K562 (cell line): Measurements from ENCODE around the gene ACTN4. TPM values are rescaled to one million over a fixed set of nuclear protein-coding genes. Genes with fewer than 3 reads are reported as not detected.

Experiments used
- CC2D1A ChIP-seq: fragments of 450-650 bp; IDR thresholded peaks from 2 replicates; pipeline ENCODE4 v1.6.1; 2017; ENCODE audit warnings: mild to moderate bottlenecking
- FIP1L1 ChIP-seq: fragments of 200-400 bp; formaldehyde crosslinking; IDR thresholded peaks from 2 replicates; pipeline ENCODE4 v1.6.1; 2018; ENCODE audit warnings: mild to moderate bottlenecking, low read depth, low read length; ENCODE audit not compliant: poor library complexity, severe bottlenecking
- HNRNPLL ChIP-seq: fragments of 200-400 bp; formaldehyde crosslinking; IDR thresholded peaks from 2 replicates; pipeline ENCODE4 v1.6.1; 2017; ENCODE audit warnings: low read length, low read depth, mild to moderate bottlenecking; ENCODE audit not compliant: poor library complexity, severe bottlenecking
- KAT7 ChIP-seq: sonication (generic); formaldehyde crosslinking; IDR thresholded peaks from 2 replicates; pipeline ENCODE4 v1.8.0; 2022; ENCODE audit warnings: missing genetic modification reagents, mild to moderate bottlenecking, borderline replicate concordance
- RFX1 ChIP-seq: fragments of 450-650 bp; IDR thresholded peaks from 2 replicates; pipeline ENCODE4 v1.6.1; 2016; ENCODE audit warnings: mild to moderate bottlenecking, moderate library complexity
- SMAD2 ChIP-seq: fragments of 150-350 bp; IDR thresholded peaks from 2 replicates; pipeline ENCODE4 v1.6.1; 2014; ENCODE audit warnings: low read depth, mild to moderate bottlenecking, low read length
- SP2 ChIP-seq: IDR thresholded peaks from 2 replicates; pipeline ENCODE4 v1.6.1; 2011; ENCODE audit warnings: mild to moderate bottlenecking, low read depth, low read length, moderate library complexity; ENCODE audit not compliant: poor library complexity, severe bottlenecking; ENCODE audit errors: extremely low read depth
- TCFL5 ChIP-seq: fragments of 250-450 bp; sonication (Bioruptor Pico); conservative IDR thresholded peaks from 2 replicates; pipeline ENCODE4 v1.6.1; 2021; ENCODE audit warnings: mild to moderate bottlenecking, moderate library complexity, matching md5 sums
- TRIM24 ChIP-seq, 2 experiments: fragments of 450-650 bp; IDR thresholded peaks; 2 replicates each; pipeline ENCODE4 v1.6.1; 2016
- ZC3H4 ChIP-seq: sonication (generic); formaldehyde crosslinking; IDR thresholded peaks from 2 replicates; pipeline ENCODE4 v1.9.0; 2021; ENCODE audit warnings: missing genetic modification reagents, borderline replicate concordance
- ZNF699 ChIP-seq: fragments of 250-450 bp; sonication (Bioruptor Pico); IDR thresholded peaks from 2 replicates; pipeline ENCODE4 v1.8.0; 2021; ENCODE audit warnings: mild to moderate bottlenecking, moderate library complexity; ENCODE audit not compliant: insufficient replicate concordance
- ZNF717 ChIP-seq: fragments of 250-450 bp; sonication (Bioruptor Pico); IDR thresholded peaks from 2 replicates; pipeline ENCODE4 v1.5.0; 2021
- polyA plus RNA-seq, 8 experiments: library from polyadenylated mRNA; depleted of rRNA in 4 of 8; stranded (reverse) in 5 of 8; unstranded in 3 of 8; fragments of >200 nt; fragmentation: Nextera tagmentation in 2 of 8; fragmentation: Illumina TruSeq in 1 of 8; extraction: Ambion mirVana in 2 of 8; extraction: Trizol in 1 of 8; gene quantifications; 2 replicates each; pipeline versions ENCODE4 v1.2.1 to v1.2.3, GENCODE V29; 2011 to 2014; ENCODE audit warnings: inconsistent platforms in 1 of 8, missing spikeins in 1 of 8
- total RNA-seq, 7 experiments: library from RNA; depleted of rRNA in 6 of 7; stranded (reverse); fragments of >200 nt in 6 of 7; fragmentation: Illumina TruSeq in 2 of 7; extraction: Trizol in 2 of 7; gene quantifications; 2 replicates each; pipeline versions ENCODE4 v1.2.1 to v1.2.3, GENCODE V29; 2011 to 2021; ENCODE audit warnings: low replicate concordance in 1 of 7
- TF ChIP-seq, protein P1 (sequence below): fragments of 250-450 bp; sonication (Bioruptor Pico); IDR thresholded peaks from 2 replicates; pipeline ENCODE4 v1.5.0; 2022; ENCODE audit warnings: mild to moderate bottlenecking
- TF ChIP-seq, protein P2 (sequence below): fragments of 450-650 bp; IDR thresholded peaks from 2 replicates; pipeline ENCODE4 v1.6.1; 2017; ENCODE audit warnings: antibody characterized with exemption, mild to moderate bottlenecking
- TF ChIP-seq, protein P3 (sequence below), 3 experiments: IDR thresholded peaks in 2 of 3; conservative IDR thresholded peaks in 1 of 3; 2 replicates each; pipeline ENCODE4 v1.5.1; 2011 to 2012; ENCODE audit warnings: low read length in 3 of 3, mild to moderate bottlenecking in 3 of 3, control low read depth in 2 of 3, improper control_type of control experiment in 1 of 3, inconsistent platforms in 1 of 3, low read depth in 1 of 3, mixed read lengths in 1 of 3, moderate library complexity in 1 of 3; ENCODE audit not compliant: insufficient read depth in 2 of 3
- TF ChIP-seq, protein P4 (sequence below): sonication (generic); formaldehyde crosslinking; IDR thresholded peaks from 2 replicates; pipeline ENCODE4 v1.8.0; 2022; ENCODE audit warnings: missing genetic modification reagents, mild to moderate bottlenecking, borderline replicate concordance

Gene ACTN4
- total and polyA plus RNA-seq, 9 of the 15 experiments (the other 6 are each of a cell fraction or from before 2014, with no cell fraction given), result 3.1 to 385 (median 125) TPM

DNA sequence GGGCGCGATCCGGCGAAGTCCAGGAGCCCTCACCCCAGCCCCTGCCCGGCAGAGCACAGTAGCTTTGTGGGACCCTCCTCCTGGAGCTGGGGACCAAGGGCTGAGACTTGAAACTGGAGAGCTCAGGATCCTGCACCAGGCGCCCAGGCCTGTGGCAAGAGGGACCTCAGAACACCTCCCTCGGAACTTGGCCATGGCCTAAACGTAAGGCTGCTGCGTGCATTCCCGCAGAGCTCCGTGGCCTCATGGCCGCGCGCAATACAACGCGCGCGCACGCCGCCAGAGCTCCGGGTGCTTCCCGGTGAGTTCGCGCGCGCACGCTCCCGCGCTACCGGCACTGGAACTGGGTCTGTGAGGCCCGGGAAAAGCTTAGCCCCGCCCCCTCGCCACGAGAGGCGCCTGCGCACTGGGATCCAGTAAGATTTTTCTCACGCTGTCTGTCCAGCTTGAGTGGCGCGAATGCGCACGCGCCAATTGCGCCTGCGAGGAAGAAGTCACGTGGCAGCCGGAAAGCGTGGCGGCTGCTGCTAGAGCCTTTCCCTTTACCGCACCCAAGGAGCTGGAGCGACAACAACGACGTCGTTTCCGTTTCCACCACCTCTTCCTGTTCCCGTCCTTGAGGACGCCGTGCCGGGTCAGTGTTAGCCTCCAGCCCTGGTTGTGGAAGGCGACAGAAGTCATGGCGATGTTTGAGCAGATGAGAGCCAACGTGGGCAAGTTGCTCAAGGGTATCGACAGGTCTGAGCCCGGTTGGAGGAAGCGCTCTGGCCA is 28.7 kb upstream of the ACTN4 start, which contains the start of gene EIF3K (continued):
- TF ChIP-seq, protein P1, sequence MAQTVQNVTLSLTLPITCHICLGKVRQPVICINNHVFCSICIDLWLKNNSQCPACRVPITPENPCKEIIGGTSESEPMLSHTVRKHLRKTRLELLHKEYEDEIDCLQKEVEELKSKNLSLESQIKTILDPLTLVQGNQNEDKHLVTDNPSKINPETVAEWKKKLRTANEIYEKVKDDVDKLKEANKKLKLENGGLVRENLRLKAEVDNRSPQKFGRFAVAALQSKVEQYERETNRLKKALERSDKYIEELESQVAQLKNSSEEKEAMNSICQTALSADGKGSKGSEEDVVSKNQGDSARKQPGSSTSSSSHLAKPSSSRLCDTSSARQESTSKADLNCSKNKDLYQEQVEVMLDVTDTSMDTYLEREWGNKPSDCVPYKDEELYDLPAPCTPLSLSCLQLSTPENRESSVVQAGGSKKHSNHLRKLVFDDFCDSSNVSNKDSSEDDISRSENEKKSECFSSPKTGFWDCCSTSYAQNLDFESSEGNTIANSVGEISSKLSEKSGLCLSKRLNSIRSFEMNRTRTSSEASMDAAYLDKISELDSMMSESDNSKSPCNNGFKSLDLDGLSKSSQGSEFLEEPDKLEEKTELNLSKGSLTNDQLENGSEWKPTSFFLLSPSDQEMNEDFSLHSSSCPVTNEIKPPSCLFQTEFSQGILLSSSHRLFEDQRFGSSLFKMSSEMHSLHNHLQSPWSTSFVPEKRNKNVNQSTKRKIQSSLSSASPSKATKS (CRISPR knock-in tag), result no peak
- TF ChIP-seq, protein P2, sequence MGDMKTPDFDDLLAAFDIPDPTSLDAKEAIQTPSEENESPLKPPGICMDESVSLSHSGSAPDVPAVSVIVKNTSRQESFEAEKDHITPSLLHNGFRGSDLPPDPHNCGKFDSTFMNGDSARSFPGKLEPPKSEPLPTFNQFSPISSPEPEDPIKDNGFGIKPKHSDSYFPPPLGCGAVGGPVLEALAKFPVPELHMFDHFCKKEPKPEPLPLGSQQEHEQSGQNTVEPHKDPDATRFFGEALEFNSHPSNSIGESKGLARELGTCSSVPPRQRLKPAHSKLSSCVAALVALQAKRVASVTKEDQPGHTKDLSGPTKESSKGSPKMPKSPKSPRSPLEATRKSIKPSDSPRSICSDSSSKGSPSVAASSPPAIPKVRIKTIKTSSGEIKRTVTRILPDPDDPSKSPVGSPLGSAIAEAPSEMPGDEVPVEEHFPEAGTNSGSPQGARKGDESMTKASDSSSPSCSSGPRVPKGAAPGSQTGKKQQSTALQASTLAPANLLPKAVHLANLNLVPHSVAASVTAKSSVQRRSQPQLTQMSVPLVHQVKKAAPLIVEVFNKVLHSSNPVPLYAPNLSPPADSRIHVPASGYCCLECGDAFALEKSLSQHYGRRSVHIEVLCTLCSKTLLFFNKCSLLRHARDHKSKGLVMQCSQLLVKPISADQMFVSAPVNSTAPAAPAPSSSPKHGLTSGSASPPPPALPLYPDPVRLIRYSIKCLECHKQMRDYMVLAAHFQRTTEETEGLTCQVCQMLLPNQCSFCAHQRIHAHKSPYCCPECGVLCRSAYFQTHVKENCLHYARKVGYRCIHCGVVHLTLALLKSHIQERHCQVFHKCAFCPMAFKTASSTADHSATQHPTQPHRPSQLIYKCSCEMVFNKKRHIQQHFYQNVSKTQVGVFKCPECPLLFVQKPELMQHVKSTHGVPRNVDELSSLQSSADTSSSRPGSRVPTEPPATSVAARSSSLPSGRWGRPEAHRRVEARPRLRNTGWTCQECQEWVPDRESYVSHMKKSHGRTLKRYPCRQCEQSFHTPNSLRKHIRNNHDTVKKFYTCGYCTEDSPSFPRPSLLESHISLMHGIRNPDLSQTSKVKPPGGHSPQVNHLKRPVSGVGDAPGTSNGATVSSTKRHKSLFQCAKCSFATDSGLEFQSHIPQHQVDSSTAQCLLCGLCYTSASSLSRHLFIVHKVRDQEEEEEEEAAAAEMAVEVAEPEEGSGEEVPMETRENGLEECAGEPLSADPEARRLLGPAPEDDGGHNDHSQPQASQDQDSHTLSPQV, result no peak; the same call in 1 of the 2 replicates
- no peak for TF ChIP-seq ZNF699
- no peak for TF ChIP-seq SMAD2
- peak; percentile 82 for TF ChIP-seq FIP1L1
- TF ChIP-seq SP2, result no peak
- TF ChIP-seq, protein P3, sequence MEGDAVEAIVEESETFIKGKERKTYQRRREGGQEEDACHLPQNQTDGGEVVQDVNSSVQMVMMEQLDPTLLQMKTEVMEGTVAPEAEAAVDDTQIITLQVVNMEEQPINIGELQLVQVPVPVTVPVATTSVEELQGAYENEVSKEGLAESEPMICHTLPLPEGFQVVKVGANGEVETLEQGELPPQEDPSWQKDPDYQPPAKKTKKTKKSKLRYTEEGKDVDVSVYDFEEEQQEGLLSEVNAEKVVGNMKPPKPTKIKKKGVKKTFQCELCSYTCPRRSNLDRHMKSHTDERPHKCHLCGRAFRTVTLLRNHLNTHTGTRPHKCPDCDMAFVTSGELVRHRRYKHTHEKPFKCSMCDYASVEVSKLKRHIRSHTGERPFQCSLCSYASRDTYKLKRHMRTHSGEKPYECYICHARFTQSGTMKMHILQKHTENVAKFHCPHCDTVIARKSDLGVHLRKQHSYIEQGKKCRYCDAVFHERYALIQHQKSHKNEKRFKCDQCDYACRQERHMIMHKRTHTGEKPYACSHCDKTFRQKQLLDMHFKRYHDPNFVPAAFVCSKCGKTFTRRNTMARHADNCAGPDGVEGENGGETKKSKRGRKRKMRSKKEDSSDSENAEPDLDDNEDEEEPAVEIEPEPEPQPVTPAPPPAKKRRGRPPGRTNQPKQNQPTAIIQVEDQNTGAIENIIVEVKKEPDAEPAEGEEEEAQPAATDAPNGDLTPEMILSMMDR (IDR thresholded peaks at IDR 0.05 in 2 of 3, conservative IDR thresholded peaks at IDR 0.05 in 1 of 3; ENCODE audit: insufficient read depth in 2 of 3, low read depth in 1 of 3, low read length in 3 of 3), result no peak
- TF ChIP-seq CC2D1A, result no peak
- TF ChIP-seq RFX1, result no peak
- TF ChIP-seq TCFL5, result no peak
- TF ChIP-seq TRIM24 (IDR thresholded peaks at IDR 0.05), result no peak
- no peak for TF ChIP-seq ZNF717 (CRISPR knock-in tag)
- peak; percentile 56 for TF ChIP-seq HNRNPLL
- TF ChIP-seq, protein P4, sequence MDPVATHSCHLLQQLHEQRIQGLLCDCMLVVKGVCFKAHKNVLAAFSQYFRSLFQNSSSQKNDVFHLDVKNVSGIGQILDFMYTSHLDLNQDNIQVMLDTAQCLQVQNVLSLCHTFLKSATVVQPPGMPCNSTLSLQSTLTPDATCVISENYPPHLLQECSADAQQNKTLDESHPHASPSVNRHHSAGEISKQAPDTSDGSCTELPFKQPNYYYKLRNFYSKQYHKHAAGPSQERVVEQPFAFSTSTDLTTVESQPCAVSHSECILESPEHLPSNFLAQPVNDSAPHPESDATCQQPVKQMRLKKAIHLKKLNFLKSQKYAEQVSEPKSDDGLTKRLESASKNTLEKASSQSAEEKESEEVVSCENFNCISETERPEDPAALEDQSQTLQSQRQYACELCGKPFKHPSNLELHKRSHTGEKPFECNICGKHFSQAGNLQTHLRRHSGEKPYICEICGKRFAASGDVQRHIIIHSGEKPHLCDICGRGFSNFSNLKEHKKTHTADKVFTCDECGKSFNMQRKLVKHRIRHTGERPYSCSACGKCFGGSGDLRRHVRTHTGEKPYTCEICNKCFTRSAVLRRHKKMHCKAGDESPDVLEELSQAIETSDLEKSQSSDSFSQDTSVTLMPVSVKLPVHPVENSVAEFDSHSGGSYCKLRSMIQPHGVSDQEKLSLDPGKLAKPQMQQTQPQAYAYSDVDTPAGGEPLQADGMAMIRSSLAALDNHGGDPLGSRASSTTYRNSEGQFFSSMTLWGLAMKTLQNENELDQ (CRISPR knock-in tag), result no peak
- no peak; the same call in 1 of the 2 replicates for TF ChIP-seq KAT7 (CRISPR knock-in tag)
- no peak for TF ChIP-seq ZC3H4 (CRISPR knock-in tag)
